ENCODE results near the gene GPR25.

GPR25 gene

GRCh38 chr1:200923601-200924000, 50.8 kb downstream of the GPR25 start:
- Histone ChIP-seq H3K27ac (ENCODE audit: low read depth, low read length) (no peak overlapping the region), H4K20me1 (ENCODE audit: control insufficient read depth, insufficient read depth, low read depth, low read length) (no peaks in the 10 kb centered on the region), H3K9me3 (ENCODE audit: control insufficient read depth, insufficient read depth, low read length) (no peaks in the 10 kb centered on the region), H3K4me1 (ENCODE audit: control insufficient read depth, low read length) (no peaks in the 10 kb centered on the region), H3F3A (ENCODE audit: control insufficient read depth, insufficient read depth) (no peaks in the 10 kb centered on the region), H3K27me3 (ENCODE audit: control insufficient read depth, low read length) (peaks cover 6% of the 10 kb centered on the region; the same call in 1 of the 2 replicates), H3K4me2 (ENCODE audit: low read length) (no peak overlapping the region), H3K4me3 (ENCODE audit: low read length) (no peak overlapping the region), H3K9me2 (replicated peaks; ENCODE audit: control insufficient read depth, low read length) (no peaks in the 10 kb centered on the region), H3K79me2 (ENCODE audit: control insufficient read depth, low read length) (no peaks in the 10 kb centered on the region), H3K36me3 (ENCODE audit: control insufficient read depth, low read length) (no peaks in the 10 kb centered on the region)
- no peak for TF ChIP-seq CTCF (IDR thresholded peaks at IDR 0.05; ENCODE audit: low read depth, low read length, poor library complexity, severe bottlenecking)
- TF ChIP-seq EZH2phosphoT487 (IDR thresholded peaks at IDR 0.05; ENCODE audit: borderline replicate concordance, low read length), result no peak

Measured in DOHH2 (cell line).